ENCODE results near the gene PSEN2.

PSEN2 gene

DNA sequence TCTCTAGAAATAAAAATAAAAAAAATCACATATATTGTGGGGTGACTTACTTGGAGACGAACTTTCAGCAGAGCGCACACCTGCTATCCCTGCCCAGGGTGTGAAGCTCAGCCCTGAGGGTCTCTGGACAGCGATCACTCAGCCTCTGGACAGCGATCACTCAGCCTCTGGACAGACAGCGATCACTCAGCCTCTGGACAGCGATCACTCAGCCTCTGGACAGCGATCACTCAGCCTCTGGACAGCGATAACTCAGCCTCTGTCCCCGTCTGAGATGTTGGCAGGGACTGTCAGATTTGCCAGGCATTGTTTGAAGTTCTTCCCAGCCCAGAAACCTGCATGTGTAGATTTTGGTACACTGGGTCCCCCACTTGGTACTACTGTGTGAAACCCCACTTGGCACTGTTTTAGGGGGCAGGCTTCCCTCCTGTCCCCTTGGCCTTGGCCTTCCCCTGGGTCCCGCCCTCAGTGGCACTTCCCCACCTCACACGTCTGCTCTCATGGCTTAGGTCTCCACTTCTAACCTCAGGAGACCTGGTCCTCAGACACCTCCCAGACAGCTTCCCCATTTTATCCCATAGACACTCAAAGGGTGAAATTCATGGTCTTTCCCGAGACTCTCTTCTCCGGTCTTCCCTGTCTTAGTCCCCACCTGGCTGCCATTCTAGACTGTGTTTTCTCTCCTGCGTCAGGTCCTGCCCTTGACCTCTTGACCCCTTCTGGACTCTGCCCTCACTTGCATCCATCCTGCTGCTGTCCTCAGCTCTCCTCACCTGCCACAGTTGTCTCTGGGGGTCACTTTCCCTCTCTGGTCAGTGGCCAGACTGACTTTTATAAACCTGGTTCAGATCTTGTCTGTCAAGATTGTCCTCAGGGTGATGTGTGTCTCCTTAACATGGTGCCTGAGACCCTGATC is 10.2 kb downstream of the PSEN2 start:
- Histone ChIP-seq H3K9me3 (ENCODE audit: control insufficient read depth, low read length) (no peaks in the 10 kb centered on the region), H3K36me3 (ENCODE audit: control insufficient read depth, insufficient read depth, low read length) (peaks cover 27% of the 10 kb centered on the region), H3K4me1 (ENCODE audit: control insufficient read depth, insufficient read depth, low read length, poor library complexity, severe bottlenecking) (peaks cover 17% of the 10 kb centered on the region), H3K27ac (ENCODE audit: low read depth, low read length, severe bottlenecking) (no peak overlapping the region), H3K4me3 (ENCODE audit: extremely low read depth, insufficient read depth, low read length, poor library complexity, severe bottlenecking) (no peak overlapping the region)
- WGBS, 2 experiments (ENCODE audit: insufficient coverage in 2 of 2) = 90 to 96% methylated on average over 14 of the region's 14 CpGs

DNA sequence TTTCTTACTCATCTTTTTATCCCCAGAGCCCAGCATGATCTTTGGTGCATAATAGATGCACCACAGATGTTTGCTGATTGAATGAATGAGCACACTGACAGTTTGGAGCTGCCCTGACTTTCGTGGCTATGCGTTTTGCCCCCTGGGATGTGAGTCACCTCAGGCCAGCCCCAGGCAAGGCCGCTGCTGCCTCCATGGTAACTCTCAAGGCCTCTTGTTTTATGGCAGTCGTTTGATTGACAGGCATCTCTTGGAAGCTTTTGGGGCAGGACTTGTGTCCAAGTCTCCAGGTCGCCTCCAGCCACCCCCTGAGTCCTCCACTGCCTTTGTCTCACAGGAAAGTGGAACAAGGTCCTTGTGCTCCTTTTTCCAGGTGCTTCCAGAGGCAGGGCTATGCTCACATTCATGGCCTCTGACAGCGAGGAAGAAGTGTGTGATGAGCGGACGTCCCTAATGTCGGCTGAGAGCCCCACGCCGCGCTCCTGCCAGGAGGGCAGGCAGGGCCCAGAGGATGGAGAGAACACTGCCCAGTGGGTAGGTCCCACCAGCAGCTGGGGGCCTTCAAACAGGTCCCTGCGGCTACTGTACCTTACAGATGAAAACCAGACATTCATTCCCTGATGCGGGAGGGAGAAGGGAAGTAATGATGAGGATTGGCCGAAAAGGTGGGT is 11.2 kb downstream of the PSEN2 start:
- H3K27ac ChIP-seq (ENCODE audit: low read depth, low read length, severe bottlenecking) = no peak overlapping the region
- H3K36me3 ChIP-seq (ENCODE audit: control insufficient read depth, insufficient read depth, low read length) = peaks cover 28% of the 10 kb centered on the region
- H3K9me3 ChIP-seq (ENCODE audit: control insufficient read depth, low read length) = no peaks in the 10 kb centered on the region
- 93 to 97% methylated on average over 12 to 14 of the region's 15 CpGs for WGBS, 2 experiments (ENCODE audit: insufficient coverage in 2 of 2)
- H3K4me1 ChIP-seq (ENCODE audit: control insufficient read depth, insufficient read depth, low read length, poor library complexity, severe bottlenecking) = peaks cover 17% of the 10 kb centered on the region
- no peak overlapping the region for H3K4me3 ChIP-seq (ENCODE audit: extremely low read depth, insufficient read depth, low read length, poor library complexity, severe bottlenecking)

DNA sequence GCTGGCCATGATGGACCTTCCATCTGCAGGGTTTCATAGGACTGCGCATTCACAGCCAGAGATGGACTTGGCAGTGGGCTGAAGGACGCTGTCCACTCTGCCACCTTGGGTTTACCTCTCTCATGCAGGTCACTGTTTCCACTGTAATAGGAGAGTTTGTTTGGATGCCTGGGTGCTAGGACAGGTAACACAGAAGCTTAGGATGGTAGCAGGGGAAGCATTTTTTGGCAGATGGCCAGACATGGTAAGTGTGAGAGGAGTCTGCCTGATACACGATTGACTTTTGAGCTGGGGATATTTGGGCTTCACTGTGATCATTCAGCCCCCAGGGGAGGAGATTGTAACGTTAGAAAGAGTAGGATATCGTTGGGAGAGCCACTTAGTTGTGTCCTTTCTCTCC is 11.8 kb downstream of the PSEN2 start:
- Histone ChIP-seq H3K36me3 (ENCODE audit: control insufficient read depth, insufficient read depth, low read length) (peaks cover 24% of the 10 kb centered on the region), H3K4me1 (ENCODE audit: control insufficient read depth, insufficient read depth, low read length, poor library complexity, severe bottlenecking) (peaks cover 17% of the 10 kb centered on the region), H3K9me3 (ENCODE audit: control insufficient read depth, low read length) (no peaks in the 10 kb centered on the region), H3K4me3 (ENCODE audit: extremely low read depth, insufficient read depth, low read length, poor library complexity, severe bottlenecking) (no peak overlapping the region), H3K27ac (ENCODE audit: low read depth, low read length, severe bottlenecking) (no peak overlapping the region)
- 96% methylated on average over 3 to 5 of the region's 5 CpGs for WGBS, 2 experiments (ENCODE audit: insufficient coverage in 2 of 2)

DNA sequence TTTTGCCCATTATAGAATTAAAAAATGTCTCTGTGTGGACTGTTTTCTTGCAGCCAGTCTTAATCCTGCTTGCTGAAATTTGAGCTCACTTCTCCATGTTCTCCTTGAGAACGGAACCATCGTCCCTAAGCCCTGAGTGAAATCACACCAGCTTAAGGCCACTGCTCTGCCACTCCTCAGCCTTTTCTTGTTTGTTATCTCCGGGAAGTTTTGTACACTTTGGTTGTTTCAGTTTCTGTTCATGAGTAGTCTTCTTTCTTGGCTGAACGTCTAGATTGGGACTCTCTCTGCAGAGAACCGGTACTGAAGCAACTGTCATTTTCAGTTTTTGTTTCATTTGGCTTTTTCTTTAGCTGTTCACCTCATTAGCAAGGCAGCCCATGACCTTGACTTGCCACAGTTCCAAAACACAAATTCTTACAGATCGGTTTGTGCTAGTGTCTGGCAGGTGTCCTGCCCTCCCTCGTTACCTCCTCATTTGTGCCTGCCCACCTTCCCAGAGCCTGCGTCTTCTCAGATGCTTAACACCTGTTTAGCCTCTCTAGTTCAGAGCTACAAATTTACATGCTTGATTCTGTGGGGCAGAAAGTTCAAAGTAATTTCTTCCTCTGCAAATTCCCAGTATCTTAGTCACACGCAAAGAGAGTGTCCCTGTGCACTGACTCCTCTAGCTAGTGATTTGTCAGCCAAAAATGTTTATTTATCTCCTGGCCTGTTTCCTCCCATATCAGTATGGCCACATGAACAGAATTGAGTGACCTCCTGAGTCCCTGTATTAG is 12.4 kb downstream of the PSEN2 start:
- 91 to 92% methylated on average over 9 of the region's 9 CpGs for WGBS, 2 experiments (ENCODE audit: insufficient coverage in 2 of 2)
- Histone ChIP-seq H3K9me3 (ENCODE audit: control insufficient read depth, low read length) (no peaks in the 10 kb centered on the region), H3K27ac (ENCODE audit: low read depth, low read length, severe bottlenecking) (no peak overlapping the region), H3K4me3 (ENCODE audit: extremely low read depth, insufficient read depth, low read length, poor library complexity, severe bottlenecking) (no peak overlapping the region), H3K36me3 (ENCODE audit: control insufficient read depth, insufficient read depth, low read length) (peaks cover 22% of the 10 kb centered on the region), H3K4me1 (ENCODE audit: control insufficient read depth, insufficient read depth, low read length, poor library complexity, severe bottlenecking) (peaks cover 17% of the 10 kb centered on the region)

DNA sequence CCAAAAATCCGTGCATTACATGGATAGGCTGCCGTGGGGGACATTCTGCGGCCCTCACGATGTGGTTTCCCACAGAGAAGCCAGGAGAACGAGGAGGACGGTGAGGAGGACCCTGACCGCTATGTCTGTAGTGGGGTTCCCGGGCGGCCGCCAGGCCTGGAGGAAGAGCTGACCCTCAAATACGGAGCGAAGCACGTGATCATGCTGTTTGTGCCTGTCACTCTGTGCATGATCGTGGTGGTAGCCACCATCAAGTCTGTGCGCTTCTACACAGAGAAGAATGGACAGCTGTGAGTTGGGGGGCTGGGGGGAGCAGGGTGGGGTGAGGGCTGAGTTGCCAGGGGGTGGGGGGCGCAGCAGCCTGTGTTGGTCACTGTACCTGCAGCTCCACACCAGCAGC is 13.2 kb downstream of the PSEN2 start:
- Histone ChIP-seq H3K9me3 (ENCODE audit: control insufficient read depth, low read length) (no peaks in the 10 kb centered on the region), H3K4me3 (ENCODE audit: extremely low read depth, insufficient read depth, low read length, poor library complexity, severe bottlenecking) (no peak overlapping the region), H3K27ac (ENCODE audit: low read depth, low read length, severe bottlenecking) (no peak overlapping the region), H3K4me1 (ENCODE audit: control insufficient read depth, insufficient read depth, low read length, poor library complexity, severe bottlenecking) (peaks cover 17% of the 10 kb centered on the region), H3K36me3 (ENCODE audit: control insufficient read depth, insufficient read depth, low read length) (peaks cover 24% of the 10 kb centered on the region)
- 77 to 83% methylated on average over 13 to 15 of the region's 16 CpGs for whole genome bisulfite sequencing, 2 experiments (ENCODE audit: insufficient coverage in 2 of 2)

DNA sequence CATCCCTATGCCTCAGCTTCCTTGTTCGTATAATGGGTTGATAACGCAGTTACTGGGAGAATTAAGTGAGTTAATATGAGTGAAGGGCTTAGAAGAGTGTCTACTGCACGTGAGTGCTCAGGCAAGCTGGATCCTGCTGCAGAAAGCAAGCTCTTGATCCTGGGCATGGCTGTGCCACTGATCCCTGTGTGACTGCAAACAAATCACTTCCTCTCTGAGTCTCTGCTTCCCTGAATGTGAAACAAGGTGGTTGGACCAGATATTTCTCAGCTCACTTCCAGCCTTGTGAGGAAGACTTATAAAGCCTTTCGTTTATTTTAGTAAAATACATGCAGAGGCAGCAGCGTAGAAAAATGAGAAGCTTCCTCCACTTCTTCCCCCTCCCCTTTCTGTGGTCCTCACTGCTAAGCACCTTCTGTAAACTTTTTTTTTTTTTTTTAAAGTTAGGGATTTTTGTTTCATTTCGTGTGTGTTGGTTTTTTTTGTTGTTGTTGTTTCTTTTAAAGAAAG is 13.8 kb downstream of the PSEN2 start:
- H3K36me3 ChIP-seq (ENCODE audit: control insufficient read depth, insufficient read depth, low read length) = peaks cover 24% of the 10 kb centered on the region
- no peak overlapping the region for H3K27ac ChIP-seq (ENCODE audit: low read depth, low read length, severe bottlenecking)
- no peak overlapping the region for H3K4me3 ChIP-seq (ENCODE audit: extremely low read depth, insufficient read depth, low read length, poor library complexity, severe bottlenecking)
- no peaks in the 10 kb centered on the region for H3K9me3 ChIP-seq (ENCODE audit: control insufficient read depth, low read length)
- 82 to 83% methylated on average over 4 to 5 of the region's 6 CpGs for WGBS, 2 experiments (ENCODE audit: insufficient coverage in 2 of 2)
- peaks cover 17% of the 10 kb centered on the region for H3K4me1 ChIP-seq (ENCODE audit: control insufficient read depth, insufficient read depth, low read length, poor library complexity, severe bottlenecking)

DNA sequence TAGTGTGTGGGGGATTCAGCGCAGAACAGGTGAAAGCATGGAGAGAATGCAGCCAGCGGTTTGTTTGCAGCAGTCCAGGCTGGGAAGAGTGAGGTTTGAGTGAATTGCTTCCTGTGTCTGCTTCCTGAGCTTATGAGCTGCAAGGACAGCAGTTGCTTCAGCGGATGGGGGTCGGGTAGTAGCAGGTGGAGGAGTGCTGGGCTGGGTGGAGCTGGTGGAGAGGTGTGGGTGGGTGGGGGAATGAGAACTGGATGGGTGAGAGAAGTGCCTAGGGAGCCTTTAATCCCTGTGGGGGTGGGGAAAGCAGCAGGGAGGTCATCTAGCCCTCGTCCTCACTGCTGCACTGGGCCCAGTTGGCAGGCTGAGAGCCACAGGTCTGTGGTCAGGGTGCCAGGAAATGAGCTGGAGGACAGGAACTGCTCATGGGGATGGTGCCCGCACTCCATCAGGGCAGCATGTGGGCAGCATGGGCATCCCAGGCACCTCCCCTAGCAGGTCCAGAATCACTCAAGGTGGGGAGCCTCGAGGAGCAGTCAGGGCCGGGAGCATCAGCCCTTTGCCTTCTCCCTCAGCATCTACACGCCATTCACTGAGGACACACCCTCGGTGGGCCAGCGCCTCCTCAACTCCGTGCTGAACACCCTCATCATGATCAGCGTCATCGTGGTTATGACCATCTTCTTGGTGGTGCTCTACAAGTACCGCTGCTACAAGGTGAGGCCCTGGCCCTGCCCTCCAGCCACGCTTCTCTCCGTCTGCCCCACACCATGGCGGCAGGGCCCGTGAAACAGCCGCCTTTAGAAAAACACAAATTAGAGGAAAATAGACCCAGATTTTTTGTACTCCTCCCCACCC is 14.8 kb downstream of the PSEN2 start:
- H3K27ac ChIP-seq (ENCODE audit: low read depth, low read length, severe bottlenecking) = no peak overlapping the region
- H3K36me3 ChIP-seq (ENCODE audit: control insufficient read depth, insufficient read depth, low read length) = peaks cover 21% of the 10 kb centered on the region
- WGBS, 2 experiments (ENCODE audit: insufficient coverage in 2 of 2) = 91 to 92% methylated on average over 12 to 15 of the region's 20 CpGs
- H3K9me3 ChIP-seq (ENCODE audit: control insufficient read depth, low read length) = no peaks in the 10 kb centered on the region
- H3K4me1 ChIP-seq (ENCODE audit: control insufficient read depth, insufficient read depth, low read length, poor library complexity, severe bottlenecking) = peaks cover 19% of the 10 kb centered on the region
- no peak overlapping the region for H3K4me3 ChIP-seq (ENCODE audit: extremely low read depth, insufficient read depth, low read length, poor library complexity, severe bottlenecking)

DNA sequence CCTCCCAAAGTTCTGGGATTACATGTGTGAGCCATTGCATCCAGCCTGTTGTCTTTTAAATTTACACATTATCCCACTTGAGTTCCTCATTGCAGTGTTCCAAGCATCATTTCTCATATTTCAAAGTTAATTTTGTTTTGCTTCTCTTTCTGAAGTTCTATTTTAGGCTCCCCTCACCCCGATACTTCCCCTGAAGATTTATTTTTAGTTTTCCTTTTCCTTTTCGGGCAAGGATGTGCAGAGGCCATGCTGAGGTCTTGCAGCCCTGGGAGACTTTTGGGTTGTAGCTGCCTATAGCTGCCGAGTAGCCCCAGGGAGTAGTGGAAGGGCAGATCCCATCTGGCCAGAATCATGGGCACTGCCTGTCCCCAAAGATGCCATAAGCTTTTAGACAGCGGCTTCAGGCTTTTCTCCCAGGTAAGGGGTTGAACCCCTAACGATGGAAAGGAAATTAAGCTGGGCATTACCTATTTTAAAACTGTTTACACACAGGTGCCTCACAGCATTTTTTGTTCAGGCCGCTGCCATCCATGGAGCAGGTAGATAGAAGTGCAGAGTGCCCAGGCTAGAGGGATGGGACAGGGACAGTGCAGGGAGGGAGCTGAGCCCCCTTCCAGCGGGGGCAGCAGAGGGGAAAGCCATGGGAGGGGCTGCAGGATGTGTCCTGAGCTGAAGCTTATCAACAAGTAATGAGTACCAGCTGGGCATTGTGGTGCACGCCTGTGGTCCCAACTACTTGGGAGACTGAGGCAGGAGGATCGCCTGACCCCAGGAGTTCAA is 15.9 kb downstream of the PSEN2 start:
- H3K27ac ChIP-seq (ENCODE audit: low read depth, low read length, severe bottlenecking) = no peak overlapping the region
- peaks cover 29% of the 10 kb centered on the region for H3K36me3 ChIP-seq (ENCODE audit: control insufficient read depth, insufficient read depth, low read length)
- H3K4me1 ChIP-seq (ENCODE audit: control insufficient read depth, insufficient read depth, low read length, poor library complexity, severe bottlenecking) = peaks cover 22% of the 10 kb centered on the region
- no peaks in the 10 kb centered on the region for H3K9me3 ChIP-seq (ENCODE audit: control insufficient read depth, low read length)
- WGBS, 2 experiments (ENCODE audit: insufficient coverage in 2 of 2) = 77 to 78% methylated on average over 5 of the region's 9 CpGs
- H3K4me3 ChIP-seq (ENCODE audit: extremely low read depth, insufficient read depth, low read length, poor library complexity, severe bottlenecking) = no peak overlapping the region

DNA sequence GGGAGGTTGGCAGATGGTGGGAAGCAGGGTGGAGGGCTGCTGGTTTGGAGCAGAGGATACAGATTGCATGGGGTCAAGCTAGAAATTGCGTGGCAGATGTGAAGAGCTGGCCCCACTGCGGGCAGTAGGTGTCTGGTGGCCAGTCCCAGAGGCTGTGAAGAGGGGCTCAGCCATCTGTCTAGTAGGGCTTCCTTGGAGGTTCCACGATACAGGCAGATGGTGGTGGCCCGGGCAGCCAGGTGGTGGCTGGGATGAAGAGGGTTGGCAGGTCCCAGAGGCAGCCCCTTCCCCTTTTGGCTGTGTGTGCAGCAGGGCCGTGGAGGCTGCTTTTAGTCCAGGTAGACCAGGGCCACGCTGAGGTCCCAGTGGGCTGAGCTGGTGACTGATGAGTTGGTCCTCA is 16.6 kb downstream of the PSEN2 start:
- Histone ChIP-seq H3K9me3 (ENCODE audit: control insufficient read depth, low read length) (no peaks in the 10 kb centered on the region), H3K4me3 (ENCODE audit: extremely low read depth, insufficient read depth, low read length, poor library complexity, severe bottlenecking) (no peak overlapping the region)

More for the DNA sequence above, 16.6 kb downstream of the PSEN2 start:
- no peak overlapping the region for H3K27ac ChIP-seq (ENCODE audit: low read depth, low read length, severe bottlenecking)
- H3K4me1 ChIP-seq (ENCODE audit: control insufficient read depth, insufficient read depth, low read length, poor library complexity, severe bottlenecking) = peaks cover 28% of the 10 kb centered on the region
- peaks cover 29% of the 10 kb centered on the region for H3K36me3 ChIP-seq (ENCODE audit: control insufficient read depth, insufficient read depth, low read length)
- 98 to 100% methylated on average over 2 to 5 of the region's 6 CpGs for WGBS, 2 experiments (ENCODE audit: insufficient coverage in 2 of 2)
